ENCODE data around the gene CDR2.

DNA sequence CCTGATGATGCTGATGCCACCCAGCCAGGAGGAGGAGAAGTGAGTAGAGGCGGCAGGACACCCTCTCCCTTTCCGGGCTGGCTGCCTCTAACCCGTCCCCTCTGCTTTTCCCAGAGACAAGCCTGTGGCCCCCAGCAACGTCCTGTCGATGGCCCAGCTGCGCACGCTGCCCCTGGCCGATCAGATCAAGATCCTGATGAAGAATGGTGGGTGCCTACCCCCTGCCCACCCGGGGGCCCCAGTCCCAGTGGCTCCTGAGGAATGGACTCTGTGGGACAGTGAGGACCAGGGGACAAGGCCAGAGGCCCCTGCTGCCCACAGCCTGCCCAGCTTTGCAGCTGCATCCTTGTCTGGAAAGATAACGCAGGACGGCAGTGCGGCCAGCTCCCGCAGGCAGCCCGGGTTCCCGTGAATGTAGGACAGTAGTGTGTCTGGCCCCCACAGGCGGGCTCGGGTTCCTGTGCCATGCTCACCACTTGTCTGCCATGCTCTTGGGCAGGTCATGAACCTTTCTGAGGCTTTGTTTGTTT, 57.4 kb downstream of the CDR2 start:
- TF ChIP-seq POLR2A (IDR thresholded peaks at IDR 0.05) (no peak), CTCF (IDR thresholded peaks at IDR 0.05) (no peak), EP300 (IDR thresholded peaks at IDR 0.05) (no peak)

Data from ovary (tissue), 3 donors.